ENCODE results near the gene PEX5L. TPM values are rescaled to one million over a fixed set of nuclear protein-coding genes. Genes with fewer than 3 reads are reported as not detected.
A peak's percentile ranks its signal among the peaks of the same experiment; 100 is the strongest.

Gene PEX5L
- total RNA-seq, 1 donor from 2014 or later: under 0.01 TPM

GRCh38 chr3:179880868-179881267 is 155.9 kb downstream of the PEX5L start:
- FAIRE-seq: peak; percentile 47

GRCh38 chr3:179876440-179876839 is 160.3 kb downstream of the PEX5L start:
- Histone ChIP-seq H3K4me3 (ENCODE audit: low read depth, low read length) (no peak overlapping the region), H3K27me3 (ENCODE audit: control insufficient read depth, insufficient read depth, low read length) (no peaks in the 10 kb centered on the region), H3K36me3 (ENCODE audit: control insufficient read depth, insufficient read depth, low read length) (no peaks in the 10 kb centered on the region)
- FAIRE-seq: no peak
- no peak for TF ChIP-seq CTCF (IDR thresholded peaks at IDR 0.05; ENCODE audit: insufficient read depth, low read length, severe bottlenecking)
- no peak for DNase-seq (ENCODE audit: low read depth)

More at GRCh38 chr3:179880868-179881267, 155.9 kb downstream of the PEX5L start:
- no peaks in the 10 kb centered on the region for H3K27me3 ChIP-seq (ENCODE audit: control insufficient read depth, insufficient read depth, low read length)
- DNase-seq (ENCODE audit: low read depth): no peak
- no peaks in the 10 kb centered on the region for H3K36me3 ChIP-seq (ENCODE audit: control insufficient read depth, insufficient read depth, low read length)
- H3K4me3 ChIP-seq (ENCODE audit: low read depth, low read length): no peak overlapping the region
- no peak for TF ChIP-seq CTCF (IDR thresholded peaks at IDR 0.05; ENCODE audit: insufficient read depth, low read length, severe bottlenecking)

GRCh38 chr3:179872842-179873241 is 163.9 kb downstream of the PEX5L start:
- DNase-seq (ENCODE audit: low read depth): no peak
- H3K27me3 ChIP-seq (ENCODE audit: control insufficient read depth, insufficient read depth, low read length): no peaks in the 10 kb centered on the region
- no peak overlapping the region for H3K4me3 ChIP-seq (ENCODE audit: low read depth, low read length)
- no peak for TF ChIP-seq CTCF (IDR thresholded peaks at IDR 0.05; ENCODE audit: insufficient read depth, low read length, severe bottlenecking)
- no peaks in the 10 kb centered on the region for H3K36me3 ChIP-seq (ENCODE audit: control insufficient read depth, insufficient read depth, low read length)
- FAIRE-seq: no peak

- TF ChIP-seq CTCF (IDR thresholded peaks at IDR 0.05; ENCODE audit: insufficient read depth, low read length, severe bottlenecking): no peak
- FAIRE-seq: no peak
- Histone ChIP-seq H3K4me3 (ENCODE audit: low read depth, low read length) (no peak overlapping the region), H3K36me3 (ENCODE audit: control insufficient read depth, insufficient read depth, low read length) (no peaks in the 10 kb centered on the region), H3K27me3 (ENCODE audit: control insufficient read depth, insufficient read depth, low read length) (no peaks in the 10 kb centered on the region)
- DNase-seq (ENCODE audit: low read depth): peak; percentile 32
Measured at GRCh38 chr3:179871782-179872181, 165.0 kb downstream of the PEX5L start.

- no peak overlapping the region for H3K4me3 ChIP-seq (ENCODE audit: low read depth, low read length)
- H3K27me3 ChIP-seq (ENCODE audit: control insufficient read depth, insufficient read depth, low read length): no peaks in the 10 kb centered on the region
- H3K36me3 ChIP-seq (ENCODE audit: control insufficient read depth, insufficient read depth, low read length): no peaks in the 10 kb centered on the region
- DNase-seq (ENCODE audit: low read depth): no peak
- FAIRE-seq: no peak
- no peak for TF ChIP-seq CTCF (IDR thresholded peaks at IDR 0.05; ENCODE audit: insufficient read depth, low read length, severe bottlenecking)
Measured at GRCh38 chr3:179868715-179869114, 168.0 kb downstream of the PEX5L start.

- Histone ChIP-seq H3K36me3 (ENCODE audit: control insufficient read depth, insufficient read depth, low read length) (no peaks in the 10 kb centered on the region), H3K4me3 (ENCODE audit: low read depth, low read length) (no peak overlapping the region), H3K27me3 (ENCODE audit: control insufficient read depth, insufficient read depth, low read length) (no peaks in the 10 kb centered on the region)
- DNase-seq (ENCODE audit: low read depth): no peak
- no peak for TF ChIP-seq CTCF (IDR thresholded peaks at IDR 0.05; ENCODE audit: insufficient read depth, low read length, severe bottlenecking)
- FAIRE-seq: no peak
Measured at GRCh38 chr3:179867961-179868360, 168.8 kb downstream of the PEX5L start.

Measured in bronchial epithelial cell (primary cell).